WTC11 (cell line): ENCODE measurements around the gene LGR6. TPM values are rescaled to one million over a fixed set of nuclear protein-coding genes. Genes with fewer than 3 reads are reported as not detected.

Source experiments
- ATAC-seq: fragments of 200-7000 bp; cut with Tn5 transposase; 2 replicates; pipeline ENCODE4 v1.10.0; 2021; ENCODE audit warnings: mild to moderate bottlenecking, moderate library complexity
- CTCF ChIA-PET: fragments of 300-600 bp; sonication (Branson Sonifier 250); formaldehyde crosslinking; loops from one replicate; lab custom pipeline; 2021; ENCODE audit warnings: antibody characterized with exemption; lab: Charles Lee
- POLR2A ChIA-PET: fragments of 350-600 bp; sonication (Branson Sonifier 250); formaldehyde crosslinking; loops from one replicate; lab custom pipeline; 2021; ENCODE audit warnings: antibody characterized with exemption; lab: Charles Lee
- DNase-seq: peaks from one replicate; pipeline ENCODE4 v3.0.0; 2021; ENCODE audit warnings: low spot score
- H3K27ac Mint-ChIP-seq: 2 replicates; pipeline ENCODE4 v1.8.0; 2021; ENCODE audit warnings: mixed read lengths
- H3K27me3 Mint-ChIP-seq: 2 replicates; pipeline ENCODE4 v1.8.0; 2021; ENCODE audit warnings: low read depth, mild to moderate bottlenecking, moderate library complexity, mixed read lengths
- H3K36me3 Mint-ChIP-seq: 2 replicates; pipeline ENCODE4 v1.8.0; 2021; ENCODE audit warnings: mixed read lengths
- H3K4me1 Mint-ChIP-seq: 2 replicates; pipeline ENCODE4 v1.8.0; 2022; ENCODE audit warnings: mixed read lengths
- H3K4me3 Mint-ChIP-seq: 2 replicates; pipeline ENCODE4 v1.8.0; 2021; ENCODE audit warnings: mild to moderate bottlenecking, moderate library complexity, mixed read lengths
- H3K9me3 Mint-ChIP-seq: 2 replicates; pipeline ENCODE4 v1.8.0; 2021; ENCODE audit warnings: mixed read lengths
- ATF1 ChIP-seq: sonication (generic); formaldehyde crosslinking; IDR thresholded peaks from 2 replicates; pipeline ENCODE4 v1.8.1; 2023; ENCODE audit warnings: mild to moderate bottlenecking, moderate library complexity, missing genetic modification reagents
- ETV6 ChIP-seq: sonication (generic); formaldehyde crosslinking; IDR thresholded peaks from 2 replicates; pipeline ENCODE4 v1.8.1; 2022; ENCODE audit warnings: mild to moderate bottlenecking, missing genetic modification reagents
- FOXK1 ChIP-seq: sonication (generic); formaldehyde crosslinking; IDR thresholded peaks from 2 replicates; pipeline ENCODE4 v1.8.0; 2022; ENCODE audit warnings: mild to moderate bottlenecking, moderate library complexity, missing genetic modification reagents
- SMAD4 ChIP-seq: sonication (generic); formaldehyde crosslinking; IDR thresholded peaks from 2 replicates; pipeline ENCODE4 v1.8.0; 2022; ENCODE audit warnings: mild to moderate bottlenecking, missing genetic modification reagents
- TCF7 ChIP-seq: sonication (generic); formaldehyde crosslinking; IDR thresholded peaks from 2 replicates; pipeline ENCODE4 v1.8.0; 2022; ENCODE audit warnings: mild to moderate bottlenecking, low read depth, missing genetic modification reagents, moderate library complexity
- ZNF263 ChIP-seq: sonication (generic); formaldehyde crosslinking; IDR thresholded peaks from 2 replicates; pipeline ENCODE4 v1.8.1; 2022; ENCODE audit warnings: low read depth, mild to moderate bottlenecking, moderate library complexity, missing genetic modification reagents
- total RNA-seq: library from RNA; stranded (reverse); gene quantifications from 3 replicates; pipeline ENCODE4 v1.2.3, GENCODE V29; 2021
- TF ChIP-seq, protein P1 (sequence below): sonication (generic); formaldehyde crosslinking; IDR thresholded peaks from 2 replicates; pipeline ENCODE4 v1.8.1; 2023; ENCODE audit warnings: mild to moderate bottlenecking, missing genetic modification reagents
- TF ChIP-seq, protein P2 (sequence below): sonication (generic); formaldehyde crosslinking; IDR thresholded peaks from 2 replicates; pipeline ENCODE4 v1.8.0; 2022; ENCODE audit warnings: mild to moderate bottlenecking, missing genetic modification reagents
- TF ChIP-seq, protein P3 (sequence below): sonication (generic); formaldehyde crosslinking; IDR thresholded peaks from 2 replicates; pipeline ENCODE4 v1.8.0; 2023; ENCODE audit warnings: missing genetic modification reagents, mild to moderate bottlenecking, borderline replicate concordance
- TF ChIP-seq, protein P4 (sequence below): sonication (generic); formaldehyde crosslinking; IDR thresholded peaks from 2 replicates; pipeline ENCODE4 v1.8.0; 2022; ENCODE audit warnings: mild to moderate bottlenecking, missing genetic modification reagents
- TF ChIP-seq, protein P5 (sequence below): sonication (generic); formaldehyde crosslinking; IDR thresholded peaks from 2 replicates; pipeline ENCODE4 v1.8.0; 2022; ENCODE audit warnings: missing genetic modification reagents
- TF ChIP-seq, protein P6 (sequence below): sonication (generic); formaldehyde crosslinking; IDR thresholded peaks from 2 replicates; pipeline ENCODE4 v1.8.0; 2022; ENCODE audit warnings: mild to moderate bottlenecking, missing genetic modification reagents
- TF ChIP-seq, protein P7 (sequence below): fragments of 250-450 bp; sonication (Bioruptor Pico); IDR thresholded peaks from 2 replicates; pipeline ENCODE4 v1.9.0; 2021; ENCODE audit warnings: moderate library complexity, mild to moderate bottlenecking, inconsistent platforms, borderline replicate concordance
- TF ChIP-seq, protein P8 (sequence below): sonication (generic); formaldehyde crosslinking; IDR thresholded peaks from 2 replicates; pipeline ENCODE4 v1.8.0; 2023; ENCODE audit warnings: mild to moderate bottlenecking, missing genetic modification reagents

Gene LGR6
- total RNA-seq, 1 experiment from 2014 or later, result 1.1 TPM

DNA sequence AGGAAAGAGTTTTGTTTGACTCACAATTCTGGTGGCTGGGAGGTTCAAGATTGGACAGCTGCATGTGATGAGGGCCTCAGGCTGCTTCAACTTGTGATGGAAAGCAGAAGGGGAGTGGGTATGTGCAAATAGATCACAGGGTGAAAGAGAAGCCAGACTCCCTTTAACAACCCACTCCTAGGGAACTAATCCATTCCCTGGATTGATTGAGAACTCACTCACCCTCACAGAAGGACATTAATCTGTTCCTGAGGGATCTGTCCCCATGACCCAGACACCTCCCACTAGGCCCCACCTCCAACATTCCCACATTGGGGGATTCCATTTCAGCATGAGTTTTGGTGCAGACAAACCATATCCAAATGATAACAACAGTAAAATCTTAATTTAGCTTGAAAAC, 122.6 kb downstream of the LGR6 start:
- H3K36me3 Mint-ChIP-seq, result no peaks in the 10 kb centered on the region
- H3K27me3 Mint-ChIP-seq, result no peaks in the 10 kb centered on the region
- H3K9me3 Mint-ChIP-seq, result no peaks in the 10 kb centered on the region
- CTCF ChIA-PET, result interaction anchor here (0.6 to 6.9 kb wide), 22 partner anchors 9 to 254 kb away, joined by 3 to 49 read pairs (median 6); partner anchors contain the start of gene LGR6
- H3K4me1 Mint-ChIP-seq, result peaks cover 15% of the 10 kb centered on the region
- no peak overlapping the region for H3K27ac Mint-ChIP-seq
- DNase-seq (no peak), ATAC-seq (no peak)
- H3K4me3 Mint-ChIP-seq, result no peak overlapping the region
- TF ChIP-seq, protein P1, sequence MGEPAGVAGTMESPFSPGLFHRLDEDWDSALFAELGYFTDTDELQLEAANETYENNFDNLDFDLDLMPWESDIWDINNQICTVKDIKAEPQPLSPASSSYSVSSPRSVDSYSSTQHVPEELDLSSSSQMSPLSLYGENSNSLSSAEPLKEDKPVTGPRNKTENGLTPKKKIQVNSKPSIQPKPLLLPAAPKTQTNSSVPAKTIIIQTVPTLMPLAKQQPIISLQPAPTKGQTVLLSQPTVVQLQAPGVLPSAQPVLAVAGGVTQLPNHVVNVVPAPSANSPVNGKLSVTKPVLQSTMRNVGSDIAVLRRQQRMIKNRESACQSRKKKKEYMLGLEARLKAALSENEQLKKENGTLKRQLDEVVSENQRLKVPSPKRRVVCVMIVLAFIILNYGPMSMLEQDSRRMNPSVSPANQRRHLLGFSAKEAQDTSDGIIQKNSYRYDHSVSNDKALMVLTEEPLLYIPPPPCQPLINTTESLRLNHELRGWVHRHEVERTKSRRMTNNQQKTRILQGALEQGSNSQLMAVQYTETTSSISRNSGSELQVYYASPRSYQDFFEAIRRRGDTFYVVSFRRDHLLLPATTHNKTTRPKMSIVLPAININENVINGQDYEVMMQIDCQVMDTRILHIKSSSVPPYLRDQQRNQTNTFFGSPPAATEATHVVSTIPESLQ (CRISPR knock-in tag), result no peak
- no peak for TF ChIP-seq ETV6 (CRISPR knock-in tag)
- TF ChIP-seq TCF7 (CRISPR knock-in tag), result no peak
- TF ChIP-seq, protein P2, sequence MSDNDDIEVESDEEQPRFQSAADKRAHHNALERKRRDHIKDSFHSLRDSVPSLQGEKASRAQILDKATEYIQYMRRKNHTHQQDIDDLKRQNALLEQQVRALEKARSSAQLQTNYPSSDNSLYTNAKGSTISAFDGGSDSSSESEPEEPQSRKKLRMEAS, result no peak
- TF ChIP-seq, protein P3, sequence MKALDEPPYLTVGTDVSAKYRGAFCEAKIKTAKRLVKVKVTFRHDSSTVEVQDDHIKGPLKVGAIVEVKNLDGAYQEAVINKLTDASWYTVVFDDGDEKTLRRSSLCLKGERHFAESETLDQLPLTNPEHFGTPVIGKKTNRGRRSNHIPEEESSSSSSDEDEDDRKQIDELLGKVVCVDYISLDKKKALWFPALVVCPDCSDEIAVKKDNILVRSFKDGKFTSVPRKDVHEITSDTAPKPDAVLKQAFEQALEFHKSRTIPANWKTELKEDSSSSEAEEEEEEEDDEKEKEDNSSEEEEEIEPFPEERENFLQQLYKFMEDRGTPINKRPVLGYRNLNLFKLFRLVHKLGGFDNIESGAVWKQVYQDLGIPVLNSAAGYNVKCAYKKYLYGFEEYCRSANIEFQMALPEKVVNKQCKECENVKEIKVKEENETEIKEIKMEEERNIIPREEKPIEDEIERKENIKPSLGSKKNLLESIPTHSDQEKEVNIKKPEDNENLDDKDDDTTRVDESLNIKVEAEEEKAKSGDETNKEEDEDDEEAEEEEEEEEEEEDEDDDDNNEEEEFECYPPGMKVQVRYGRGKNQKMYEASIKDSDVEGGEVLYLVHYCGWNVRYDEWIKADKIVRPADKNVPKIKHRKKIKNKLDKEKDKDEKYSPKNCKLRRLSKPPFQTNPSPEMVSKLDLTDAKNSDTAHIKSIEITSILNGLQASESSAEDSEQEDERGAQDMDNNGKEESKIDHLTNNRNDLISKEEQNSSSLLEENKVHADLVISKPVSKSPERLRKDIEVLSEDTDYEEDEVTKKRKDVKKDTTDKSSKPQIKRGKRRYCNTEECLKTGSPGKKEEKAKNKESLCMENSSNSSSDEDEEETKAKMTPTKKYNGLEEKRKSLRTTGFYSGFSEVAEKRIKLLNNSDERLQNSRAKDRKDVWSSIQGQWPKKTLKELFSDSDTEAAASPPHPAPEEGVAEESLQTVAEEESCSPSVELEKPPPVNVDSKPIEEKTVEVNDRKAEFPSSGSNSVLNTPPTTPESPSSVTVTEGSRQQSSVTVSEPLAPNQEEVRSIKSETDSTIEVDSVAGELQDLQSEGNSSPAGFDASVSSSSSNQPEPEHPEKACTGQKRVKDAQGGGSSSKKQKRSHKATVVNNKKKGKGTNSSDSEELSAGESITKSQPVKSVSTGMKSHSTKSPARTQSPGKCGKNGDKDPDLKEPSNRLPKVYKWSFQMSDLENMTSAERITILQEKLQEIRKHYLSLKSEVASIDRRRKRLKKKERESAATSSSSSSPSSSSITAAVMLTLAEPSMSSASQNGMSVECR (CRISPR knock-in tag), result no peak
- TF ChIP-seq, protein P4, sequence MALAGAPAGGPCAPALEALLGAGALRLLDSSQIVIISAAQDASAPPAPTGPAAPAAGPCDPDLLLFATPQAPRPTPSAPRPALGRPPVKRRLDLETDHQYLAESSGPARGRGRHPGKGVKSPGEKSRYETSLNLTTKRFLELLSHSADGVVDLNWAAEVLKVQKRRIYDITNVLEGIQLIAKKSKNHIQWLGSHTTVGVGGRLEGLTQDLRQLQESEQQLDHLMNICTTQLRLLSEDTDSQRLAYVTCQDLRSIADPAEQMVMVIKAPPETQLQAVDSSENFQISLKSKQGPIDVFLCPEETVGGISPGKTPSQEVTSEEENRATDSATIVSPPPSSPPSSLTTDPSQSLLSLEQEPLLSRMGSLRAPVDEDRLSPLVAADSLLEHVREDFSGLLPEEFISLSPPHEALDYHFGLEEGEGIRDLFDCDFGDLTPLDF (CRISPR knock-in tag), result no peak
- no peak for TF ChIP-seq ATF1 (CRISPR knock-in tag)
- TF ChIP-seq FOXK1 (CRISPR knock-in tag), result no peak
- TF ChIP-seq SMAD4 (CRISPR knock-in tag), result no peak
- TF ChIP-seq, protein P5, sequence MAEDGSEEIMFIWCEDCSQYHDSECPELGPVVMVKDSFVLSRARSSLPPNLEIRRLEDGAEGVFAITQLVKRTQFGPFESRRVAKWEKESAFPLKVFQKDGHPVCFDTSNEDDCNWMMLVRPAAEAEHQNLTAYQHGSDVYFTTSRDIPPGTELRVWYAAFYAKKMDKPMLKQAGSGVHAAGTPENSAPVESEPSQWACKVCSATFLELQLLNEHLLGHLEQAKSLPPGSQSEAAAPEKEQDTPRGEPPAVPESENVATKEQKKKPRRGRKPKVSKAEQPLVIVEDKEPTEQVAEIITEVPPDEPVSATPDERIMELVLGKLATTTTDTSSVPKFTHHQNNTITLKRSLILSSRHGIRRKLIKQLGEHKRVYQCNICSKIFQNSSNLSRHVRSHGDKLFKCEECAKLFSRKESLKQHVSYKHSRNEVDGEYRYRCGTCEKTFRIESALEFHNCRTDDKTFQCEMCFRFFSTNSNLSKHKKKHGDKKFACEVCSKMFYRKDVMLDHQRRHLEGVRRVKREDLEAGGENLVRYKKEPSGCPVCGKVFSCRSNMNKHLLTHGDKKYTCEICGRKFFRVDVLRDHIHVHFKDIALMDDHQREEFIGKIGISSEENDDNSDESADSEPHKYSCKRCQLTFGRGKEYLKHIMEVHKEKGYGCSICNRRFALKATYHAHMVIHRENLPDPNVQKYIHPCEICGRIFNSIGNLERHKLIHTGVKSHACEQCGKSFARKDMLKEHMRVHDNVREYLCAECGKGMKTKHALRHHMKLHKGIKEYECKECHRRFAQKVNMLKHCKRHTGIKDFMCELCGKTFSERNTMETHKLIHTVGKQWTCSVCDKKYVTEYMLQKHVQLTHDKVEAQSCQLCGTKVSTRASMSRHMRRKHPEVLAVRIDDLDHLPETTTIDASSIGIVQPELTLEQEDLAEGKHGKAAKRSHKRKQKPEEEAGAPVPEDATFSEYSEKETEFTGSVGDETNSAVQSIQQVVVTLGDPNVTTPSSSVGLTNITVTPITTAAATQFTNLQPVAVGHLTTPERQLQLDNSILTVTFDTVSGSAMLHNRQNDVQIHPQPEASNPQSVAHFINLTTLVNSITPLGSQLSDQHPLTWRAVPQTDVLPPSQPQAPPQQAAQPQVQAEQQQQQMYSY (CRISPR knock-in tag), result no peak
- TF ChIP-seq, protein P6, sequence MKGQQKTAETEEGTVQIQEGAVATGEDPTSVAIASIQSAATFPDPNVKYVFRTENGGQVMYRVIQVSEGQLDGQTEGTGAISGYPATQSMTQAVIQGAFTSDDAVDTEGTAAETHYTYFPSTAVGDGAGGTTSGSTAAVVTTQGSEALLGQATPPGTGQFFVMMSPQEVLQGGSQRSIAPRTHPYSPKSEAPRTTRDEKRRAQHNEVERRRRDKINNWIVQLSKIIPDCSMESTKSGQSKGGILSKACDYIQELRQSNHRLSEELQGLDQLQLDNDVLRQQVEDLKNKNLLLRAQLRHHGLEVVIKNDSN (CRISPR knock-in tag), result no peak
- TF ChIP-seq, protein P7, sequence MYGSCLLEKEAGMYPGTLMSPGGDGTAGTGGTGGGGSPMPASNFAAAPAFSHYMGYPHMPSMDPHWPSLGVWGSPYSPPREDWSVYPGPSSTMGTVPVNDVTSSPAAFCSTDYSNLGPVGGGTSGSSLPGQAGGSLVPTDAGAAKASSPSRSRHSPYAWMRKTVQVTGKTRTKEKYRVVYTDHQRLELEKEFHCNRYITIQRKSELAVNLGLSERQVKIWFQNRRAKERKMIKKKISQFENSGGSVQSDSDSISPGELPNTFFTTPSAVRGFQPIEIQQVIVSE (CRISPR knock-in tag), result no peak
- TF ChIP-seq, protein P8, sequence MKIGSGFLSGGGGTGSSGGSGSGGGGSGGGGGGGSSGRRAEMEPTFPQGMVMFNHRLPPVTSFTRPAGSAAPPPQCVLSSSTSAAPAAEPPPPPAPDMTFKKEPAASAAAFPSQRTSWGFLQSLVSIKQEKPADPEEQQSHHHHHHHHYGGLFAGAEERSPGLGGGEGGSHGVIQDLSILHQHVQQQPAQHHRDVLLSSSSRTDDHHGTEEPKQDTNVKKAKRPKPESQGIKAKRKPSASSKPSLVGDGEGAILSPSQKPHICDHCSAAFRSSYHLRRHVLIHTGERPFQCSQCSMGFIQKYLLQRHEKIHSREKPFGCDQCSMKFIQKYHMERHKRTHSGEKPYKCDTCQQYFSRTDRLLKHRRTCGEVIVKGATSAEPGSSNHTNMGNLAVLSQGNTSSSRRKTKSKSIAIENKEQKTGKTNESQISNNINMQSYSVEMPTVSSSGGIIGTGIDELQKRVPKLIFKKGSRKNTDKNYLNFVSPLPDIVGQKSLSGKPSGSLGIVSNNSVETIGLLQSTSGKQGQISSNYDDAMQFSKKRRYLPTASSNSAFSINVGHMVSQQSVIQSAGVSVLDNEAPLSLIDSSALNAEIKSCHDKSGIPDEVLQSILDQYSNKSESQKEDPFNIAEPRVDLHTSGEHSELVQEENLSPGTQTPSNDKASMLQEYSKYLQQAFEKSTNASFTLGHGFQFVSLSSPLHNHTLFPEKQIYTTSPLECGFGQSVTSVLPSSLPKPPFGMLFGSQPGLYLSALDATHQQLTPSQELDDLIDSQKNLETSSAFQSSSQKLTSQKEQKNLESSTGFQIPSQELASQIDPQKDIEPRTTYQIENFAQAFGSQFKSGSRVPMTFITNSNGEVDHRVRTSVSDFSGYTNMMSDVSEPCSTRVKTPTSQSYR, result no peak
- TF ChIP-seq ZNF263 (CRISPR knock-in tag), result no peak
- POLR2A ChIA-PET, result no interaction called here
